22Rv1 (cell line): ENCODE data around the gene LHX8.

ENCODE experiments used
- ZFX ChIP-seq: fragments of 450-650 bp; IDR thresholded peaks from 2 replicates; pipeline ENCODE4 v1.6.1; 2017; ENCODE audit warnings: antibody characterized with exemption, borderline replicate concordance
- TF ChIP-seq, protein P1 (sequence below): fragments of 450-650 bp; IDR thresholded peaks from 2 replicates; pipeline ENCODE4 v1.5.1; 2017; ENCODE audit warnings: mild to moderate bottlenecking

- TF ChIP-seq, protein P1, sequence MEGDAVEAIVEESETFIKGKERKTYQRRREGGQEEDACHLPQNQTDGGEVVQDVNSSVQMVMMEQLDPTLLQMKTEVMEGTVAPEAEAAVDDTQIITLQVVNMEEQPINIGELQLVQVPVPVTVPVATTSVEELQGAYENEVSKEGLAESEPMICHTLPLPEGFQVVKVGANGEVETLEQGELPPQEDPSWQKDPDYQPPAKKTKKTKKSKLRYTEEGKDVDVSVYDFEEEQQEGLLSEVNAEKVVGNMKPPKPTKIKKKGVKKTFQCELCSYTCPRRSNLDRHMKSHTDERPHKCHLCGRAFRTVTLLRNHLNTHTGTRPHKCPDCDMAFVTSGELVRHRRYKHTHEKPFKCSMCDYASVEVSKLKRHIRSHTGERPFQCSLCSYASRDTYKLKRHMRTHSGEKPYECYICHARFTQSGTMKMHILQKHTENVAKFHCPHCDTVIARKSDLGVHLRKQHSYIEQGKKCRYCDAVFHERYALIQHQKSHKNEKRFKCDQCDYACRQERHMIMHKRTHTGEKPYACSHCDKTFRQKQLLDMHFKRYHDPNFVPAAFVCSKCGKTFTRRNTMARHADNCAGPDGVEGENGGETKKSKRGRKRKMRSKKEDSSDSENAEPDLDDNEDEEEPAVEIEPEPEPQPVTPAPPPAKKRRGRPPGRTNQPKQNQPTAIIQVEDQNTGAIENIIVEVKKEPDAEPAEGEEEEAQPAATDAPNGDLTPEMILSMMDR: no peak
- TF ChIP-seq ZFX: no peak
Measured at GRCh38 chr1:75132812-75133619, 1.2 kb upstream of the LHX8 start.
